ENCODE results near the gene NDUFS2.

DNA sequence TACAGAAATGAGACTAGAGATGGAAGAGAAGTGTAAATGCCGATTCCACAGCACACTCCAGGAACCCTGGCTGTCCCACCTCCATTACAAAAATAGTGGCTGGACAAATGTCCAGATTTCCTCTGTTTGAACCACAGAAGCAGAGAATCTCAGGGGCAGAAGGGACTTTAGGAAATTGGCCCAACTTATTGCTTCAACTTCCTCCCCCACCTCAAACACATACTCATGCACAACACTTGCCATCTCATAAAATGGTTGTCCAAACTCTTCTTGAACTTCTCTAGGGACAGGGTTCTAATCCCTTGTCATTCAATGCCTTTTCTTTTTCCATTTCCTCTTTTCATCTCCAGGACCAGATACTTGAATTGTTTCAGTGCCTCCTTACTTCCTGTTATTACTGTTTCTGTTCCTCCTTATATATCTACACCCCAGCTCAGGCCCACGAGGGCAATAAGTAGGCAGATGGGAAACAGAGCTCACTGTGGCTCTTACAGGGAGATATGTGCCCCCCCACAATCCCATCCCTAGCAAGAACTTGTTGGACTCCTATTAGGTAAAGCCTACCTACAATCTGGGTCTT lies 16.3 kb upstream of the NDUFS2 start:
- TF ChIP-seq, protein P1, sequence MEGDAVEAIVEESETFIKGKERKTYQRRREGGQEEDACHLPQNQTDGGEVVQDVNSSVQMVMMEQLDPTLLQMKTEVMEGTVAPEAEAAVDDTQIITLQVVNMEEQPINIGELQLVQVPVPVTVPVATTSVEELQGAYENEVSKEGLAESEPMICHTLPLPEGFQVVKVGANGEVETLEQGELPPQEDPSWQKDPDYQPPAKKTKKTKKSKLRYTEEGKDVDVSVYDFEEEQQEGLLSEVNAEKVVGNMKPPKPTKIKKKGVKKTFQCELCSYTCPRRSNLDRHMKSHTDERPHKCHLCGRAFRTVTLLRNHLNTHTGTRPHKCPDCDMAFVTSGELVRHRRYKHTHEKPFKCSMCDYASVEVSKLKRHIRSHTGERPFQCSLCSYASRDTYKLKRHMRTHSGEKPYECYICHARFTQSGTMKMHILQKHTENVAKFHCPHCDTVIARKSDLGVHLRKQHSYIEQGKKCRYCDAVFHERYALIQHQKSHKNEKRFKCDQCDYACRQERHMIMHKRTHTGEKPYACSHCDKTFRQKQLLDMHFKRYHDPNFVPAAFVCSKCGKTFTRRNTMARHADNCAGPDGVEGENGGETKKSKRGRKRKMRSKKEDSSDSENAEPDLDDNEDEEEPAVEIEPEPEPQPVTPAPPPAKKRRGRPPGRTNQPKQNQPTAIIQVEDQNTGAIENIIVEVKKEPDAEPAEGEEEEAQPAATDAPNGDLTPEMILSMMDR (conservative IDR thresholded peaks at IDR 0.05) = no peak
- TF ChIP-seq ZFX (IDR thresholded peaks at IDR 0.05) = no peak
